SU-DHL-6 (cell line): ENCODE measurements around the gene BRMS1L.

Experiments
- H2AFZ ChIP-seq: fragments of 200-600 bp; sonication (generic); 2 replicates; pipeline ENCODE4 v1.6.1; 2014; ENCODE audit warnings: low read depth, mild to moderate bottlenecking, moderate library complexity, mixed read lengths, antibody characterized with exemption, low read length; ENCODE audit not compliant: severe bottlenecking
- H3F3A ChIP-seq: fragments of 200-600 bp; shearing (Covaris generic); 2 replicates; pipeline ENCODE4 v1.6.0; 2016; ENCODE audit warnings: antibody characterized with exemption, mild to moderate bottlenecking; ENCODE audit not compliant: insufficient read depth
- H3K27ac ChIP-seq: fragments of 200-600 bp; sonication (generic); 2 replicates; pipeline ENCODE4 v1.5.1; 2016; ENCODE audit warnings: low read depth, mild to moderate bottlenecking, low read length, moderate library complexity, mixed read lengths
- H3K27me3 ChIP-seq: fragments of 200-600 bp; sonication (generic), shearing (Covaris generic); 2 replicates; pipeline ENCODE4 v1.6.0; 2014; ENCODE audit warnings: mild to moderate bottlenecking, low read length
- H3K36me3 ChIP-seq: fragments of 200-600 bp; sonication (generic); 2 replicates; pipeline ENCODE4 v1.6.1; 2014; ENCODE audit warnings: mild to moderate bottlenecking, low read length, mixed read lengths
- H3K4me2 ChIP-seq: fragments of 300-600, 200-600 bp; shearing (Covaris generic), sonication (generic); 2 replicates; pipeline ENCODE4 v1.6.0; 2014; ENCODE audit warnings: low read length, low read depth, mild to moderate bottlenecking; ENCODE audit not compliant: poor library complexity, severe bottlenecking
- H3K4me3 ChIP-seq: fragments of 200-600 bp; sonication (generic); 2 replicates; pipeline ENCODE4 v1.5.1; 2014; ENCODE audit warnings: antibody characterized with exemption, low read length, mild to moderate bottlenecking, mixed read lengths; ENCODE audit not compliant: insufficient read depth, poor library complexity, severe bottlenecking
- H3K79me2 ChIP-seq: fragments of 200-600 bp; sonication (generic); 2 replicates; pipeline ENCODE4 v1.6.1; 2014; ENCODE audit warnings: mild to moderate bottlenecking, low read length, moderate library complexity; ENCODE audit not compliant: insufficient read depth
- H3K9ac ChIP-seq: fragments of 200-600 bp; sonication (generic); 2 replicates; pipeline ENCODE4 v1.7.0; 2014; ENCODE audit warnings: mild to moderate bottlenecking, low read length
- H3K9me2 ChIP-seq: fragments of 200-600 bp; sonication (generic); replicated peaks from 2 replicates; pipeline ENCODE4 v1.6.1; 2014; ENCODE audit warnings: low read length; ENCODE audit not compliant: insufficient read depth
- H3K9me3 ChIP-seq: fragments of 200-600 bp; sonication (generic); 2 replicates; pipeline ENCODE4 v1.6.1; 2014; ENCODE audit warnings: low read length, mixed read lengths; ENCODE audit not compliant: insufficient read depth
- H4K20me1 ChIP-seq: fragments of 200-600 bp; sonication (generic); 2 replicates; pipeline ENCODE4 v1.6.1; 2014; ENCODE audit warnings: low read depth, mild to moderate bottlenecking, antibody characterized with exemption, low read length, moderate library complexity, mixed read lengths
- EZH2phosphoT487 ChIP-seq: fragments of 200-600 bp; sonication (generic), shearing (Covaris generic); conservative IDR thresholded peaks from 2 replicates; pipeline ENCODE4 v1.6.1; 2018; ENCODE audit warnings: mild to moderate bottlenecking, antibody characterized with exemption, low read length, moderate library complexity, mixed read lengths
- TF ChIP-seq, protein P1 (sequence below): fragments of 200-600 bp; sonication (generic); IDR thresholded peaks from one replicate; pipeline ENCODE4 v1.5.1; 2017; ENCODE audit warnings: antibody characterized with exemption, mild to moderate bottlenecking, low read length, moderate library complexity; ENCODE audit not compliant: insufficient read depth, poor library complexity, severe bottlenecking

Gene BRMS1L

DNA sequence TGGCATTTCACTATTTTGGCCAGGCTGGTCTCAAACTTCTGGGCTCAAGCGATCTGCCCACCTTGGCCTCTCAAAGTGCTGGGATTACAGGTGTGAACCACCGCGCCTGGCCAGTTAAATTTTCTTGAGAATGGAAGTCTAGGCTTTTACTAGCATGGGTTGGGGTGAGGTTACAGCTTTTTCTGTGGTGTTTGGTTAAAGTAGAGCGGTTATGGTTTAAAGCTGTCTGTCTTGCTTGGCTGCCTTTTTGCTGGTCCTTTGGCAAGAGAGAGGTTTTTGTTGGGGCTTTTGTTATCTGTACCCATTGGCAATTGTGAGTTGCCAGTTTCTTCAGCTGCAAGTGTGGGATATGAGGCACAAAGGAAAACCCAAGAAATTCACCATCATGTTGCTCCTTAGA lies 84.1 kb downstream of the BRMS1L start:
- Histone ChIP-seq H2AFZ (no peak overlapping the region), H3K36me3 (no peaks in the 10 kb centered on the region), H3K4me2 (no peak overlapping the region), H3K79me2 (no peaks in the 10 kb centered on the region), H3K27ac (no peak overlapping the region), H3K9ac (no peak overlapping the region), H3K4me3 (no peak overlapping the region), H3K27me3 (no peaks in the 10 kb centered on the region), H4K20me1 (no peaks in the 10 kb centered on the region), H3K9me3 (no peaks in the 10 kb centered on the region), H3K9me2 (no peaks in the 10 kb centered on the region), H3F3A (no peaks in the 10 kb centered on the region)
- TF ChIP-seq, protein P1, sequence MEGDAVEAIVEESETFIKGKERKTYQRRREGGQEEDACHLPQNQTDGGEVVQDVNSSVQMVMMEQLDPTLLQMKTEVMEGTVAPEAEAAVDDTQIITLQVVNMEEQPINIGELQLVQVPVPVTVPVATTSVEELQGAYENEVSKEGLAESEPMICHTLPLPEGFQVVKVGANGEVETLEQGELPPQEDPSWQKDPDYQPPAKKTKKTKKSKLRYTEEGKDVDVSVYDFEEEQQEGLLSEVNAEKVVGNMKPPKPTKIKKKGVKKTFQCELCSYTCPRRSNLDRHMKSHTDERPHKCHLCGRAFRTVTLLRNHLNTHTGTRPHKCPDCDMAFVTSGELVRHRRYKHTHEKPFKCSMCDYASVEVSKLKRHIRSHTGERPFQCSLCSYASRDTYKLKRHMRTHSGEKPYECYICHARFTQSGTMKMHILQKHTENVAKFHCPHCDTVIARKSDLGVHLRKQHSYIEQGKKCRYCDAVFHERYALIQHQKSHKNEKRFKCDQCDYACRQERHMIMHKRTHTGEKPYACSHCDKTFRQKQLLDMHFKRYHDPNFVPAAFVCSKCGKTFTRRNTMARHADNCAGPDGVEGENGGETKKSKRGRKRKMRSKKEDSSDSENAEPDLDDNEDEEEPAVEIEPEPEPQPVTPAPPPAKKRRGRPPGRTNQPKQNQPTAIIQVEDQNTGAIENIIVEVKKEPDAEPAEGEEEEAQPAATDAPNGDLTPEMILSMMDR, result no peak
- TF ChIP-seq EZH2phosphoT487, result no peak

DNA sequence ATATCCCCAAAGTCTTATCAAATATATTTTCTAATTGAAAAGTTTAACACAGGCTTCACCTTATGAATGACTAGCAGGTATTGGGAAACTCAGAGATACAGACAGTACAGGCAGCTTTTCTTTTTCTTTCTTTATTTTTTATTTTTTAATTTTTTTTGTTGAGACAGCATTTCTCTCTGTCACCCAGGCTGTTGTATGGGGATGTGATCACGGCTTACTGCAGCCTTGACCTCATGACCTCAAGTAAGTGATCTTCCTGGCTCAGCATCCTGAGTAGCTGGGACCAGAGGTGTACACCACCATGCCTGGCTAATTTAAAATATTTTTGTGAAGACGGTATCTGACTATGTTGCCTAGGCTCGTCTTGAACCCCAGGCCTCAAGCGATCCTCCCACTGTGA lies 85.0 kb downstream of the BRMS1L start:
- Histone ChIP-seq H3K9me3 (no peaks in the 10 kb centered on the region), H2AFZ (no peak overlapping the region)

DNA sequence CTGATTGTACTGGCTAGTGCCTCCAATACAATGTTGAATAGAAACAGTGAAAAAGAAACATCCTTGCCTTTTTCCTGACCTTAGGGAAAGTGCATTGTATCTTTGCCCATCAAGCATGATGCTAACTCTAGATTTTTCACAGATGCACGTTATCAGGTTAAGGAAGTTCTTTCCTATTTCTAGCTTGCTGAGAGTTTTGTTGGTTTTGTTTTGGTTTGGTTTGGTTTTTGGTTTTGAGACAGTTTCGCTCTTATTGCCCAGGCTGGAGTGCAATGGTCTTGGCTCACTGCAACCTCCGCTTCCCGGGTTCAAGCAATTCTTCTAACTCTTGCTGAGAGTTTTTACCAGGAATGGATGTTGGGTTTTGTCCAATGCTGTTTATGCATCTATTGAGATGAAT lies 89.0 kb downstream of the BRMS1L start:
- Histone ChIP-seq H4K20me1 (no peaks in the 10 kb centered on the region), H3K9me3 (no peaks in the 10 kb centered on the region), H2AFZ (no peak overlapping the region), H3K9ac (no peak overlapping the region), H3K4me2 (no peak overlapping the region), H3K27me3 (no peaks in the 10 kb centered on the region), H3K79me2 (no peaks in the 10 kb centered on the region), H3K36me3 (no peaks in the 10 kb centered on the region), H3K9me2 (no peaks in the 10 kb centered on the region), H3K27ac (no peak overlapping the region), H3K4me3 (no peak overlapping the region), H3F3A (no peaks in the 10 kb centered on the region)
- no peak for TF ChIP-seq EZH2phosphoT487
- TF ChIP-seq, protein P1, result no peak

More for the DNA sequence above, 85.0 kb downstream of the BRMS1L start:
- TF ChIP-seq EZH2phosphoT487, result no peak
- TF ChIP-seq, protein P1, result no peak
- H3K4me2 ChIP-seq, result no peak overlapping the region
- no peaks in the 10 kb centered on the region for H3K36me3 ChIP-seq
- H3K27ac ChIP-seq, result no peak overlapping the region
- H3K4me3 ChIP-seq, result no peak overlapping the region
- H3K9me2 ChIP-seq, result no peaks in the 10 kb centered on the region
- no peaks in the 10 kb centered on the region for H3K79me2 ChIP-seq
- no peaks in the 10 kb centered on the region for H4K20me1 ChIP-seq
- no peaks in the 10 kb centered on the region for H3F3A ChIP-seq
- no peak overlapping the region for H3K9ac ChIP-seq
- H3K27me3 ChIP-seq, result no peaks in the 10 kb centered on the region
